Panc1 (cell line): ENCODE results near the gene KLHDC7A. TPM values are rescaled to one million over a fixed set of nuclear protein-coding genes. Genes with fewer than 3 reads are reported as not detected.

Source experiments
- ATAC-seq: fragments of 200-7000 bp; cut with Tn5 transposase; 2 replicates; pipeline ENCODE4 v1.9.1; 2020; ENCODE audit warnings: mild to moderate bottlenecking, moderate library complexity
- BruUV-seq: library from RNA; stranded (reverse); fragments of 400-500 nt; replicated peaks from 2 replicates; lab custom pipeline; 2021; lab: Mats Ljungman, UMichigan
- CTCF ChIA-PET: fragments of 300-600 bp; sonication (Branson Sonifier 250); formaldehyde crosslinking; loops from one replicate; lab custom pipeline; 2022; ENCODE audit warnings: antibody characterized with exemption; lab: Charles Lee
- POLR2A ChIA-PET: fragments of 300-600 bp; sonication (Branson Sonifier 250); formaldehyde crosslinking; loops from one replicate; lab custom pipeline; 2022; ENCODE audit warnings: antibody characterized with exemption; lab: Charles Lee
- DNase-seq: peaks from one replicate; pipeline ENCODE4 v3.0.0-alpha.2; 2010; ENCODE audit warnings: low read depth, low spot score
- H3K27ac ChIP-seq: 2 replicates; pipeline ENCODE4 v1.5.1; 2011; ENCODE audit warnings: mild to moderate bottlenecking, low read length, inconsistent platforms
- H3K27me3 ChIP-seq: fragments of 200-500 bp; sonication (Bioruptor generic); 2 replicates; pipeline ENCODE4 v1.6.0; 2014; ENCODE audit warnings: low read length, inconsistent platforms; ENCODE audit not compliant: control insufficient read depth, insufficient read depth
- H3K36me3 ChIP-seq: fragments of 200-500 bp; sonication (Bioruptor generic); 2 replicates; pipeline ENCODE4 v1.5.1; 2014; ENCODE audit warnings: inconsistent platforms, mild to moderate bottlenecking, low read length, moderate library complexity; ENCODE audit not compliant: control insufficient read depth, insufficient read depth
- H3K4me1 ChIP-seq: 2 replicates; pipeline ENCODE4 v1.5.1; 2011; ENCODE audit warnings: inconsistent platforms, mild to moderate bottlenecking, low read length, moderate library complexity; ENCODE audit not compliant: control insufficient read depth, insufficient read depth
- H3K4me3 ChIP-seq, 2 experiments: 2 replicates each; pipeline ENCODE4 v1.5.1; 2011 to 2012; ENCODE audit warnings: low read depth in 2 of 2, low read length in 2 of 2, mild to moderate bottlenecking in 2 of 2, inconsistent platforms in 1 of 2, moderate library complexity in 1 of 2
- H3K9me3 ChIP-seq: fragments of 200-500 bp; sonication (Bioruptor generic); 2 replicates; pipeline ENCODE4 v1.5.1; 2014; ENCODE audit warnings: low read depth, mild to moderate bottlenecking, inconsistent platforms, low read length, moderate library complexity; ENCODE audit not compliant: control insufficient read depth, insufficient read depth
- POLR2AphosphoS5 ChIP-seq: IDR thresholded peaks from 2 replicates; pipeline ENCODE4 v1.6.1; 2012; ENCODE audit warnings: mild to moderate bottlenecking, low read depth, low read length, moderate library complexity
- SIN3A ChIP-seq: IDR thresholded peaks from 2 replicates; pipeline ENCODE4 v1.6.1; 2012; ENCODE audit warnings: low read depth, mild to moderate bottlenecking, low read length, moderate library complexity, borderline replicate concordance; ENCODE audit not compliant: insufficient read depth
- TCF7L2 ChIP-seq: IDR thresholded peaks from 2 replicates; pipeline ENCODE4 v1.6.1; 2011; ENCODE audit warnings: mild to moderate bottlenecking, low read depth, low read length, inconsistent platforms
- in situ Hi-C: cut with HindIII; loops from 2 replicates; pipeline ENCODE4 v1.10.0; 2016; ENCODE audit warnings: low sequenced_read_pairs, low pct_unique_long_range_greater_than_20kb
- intact Hi-C: fragments of 100-400 bp; cut with micrococcal nuclease; formaldehyde crosslinking; loops from one replicate; pipeline ENCODE4 v1.10.0; 2022; ENCODE audit not compliant: unreplicated experiment
- total RNA-seq: library from RNA; stranded (reverse); gene quantifications from one replicate; pipeline ENCODE4 v1.2.1, GENCODE V29; 2021; ENCODE audit not compliant: unreplicated experiment
- TF ChIP-seq, protein P1 (sequence below), 2 experiments: IDR thresholded peaks; 2 replicates each; pipeline ENCODE4 v1.6.1; 2011 to 2012; ENCODE audit warnings: low read depth in 2 of 2, control low read depth in 1 of 2, low read length in 1 of 2, mild to moderate bottlenecking in 1 of 2, moderate library complexity in 1 of 2; ENCODE audit not compliant: insufficient read depth in 1 of 2
- TF ChIP-seq, protein P2 (sequence below): fragments of 450-650 bp; IDR thresholded peaks from 2 replicates; pipeline ENCODE4 v1.5.1; 2017; ENCODE audit warnings: mild to moderate bottlenecking

Gene KLHDC7A
- total RNA-seq, 1 experiment from 2014 or later, result 0.31 TPM

DNA sequence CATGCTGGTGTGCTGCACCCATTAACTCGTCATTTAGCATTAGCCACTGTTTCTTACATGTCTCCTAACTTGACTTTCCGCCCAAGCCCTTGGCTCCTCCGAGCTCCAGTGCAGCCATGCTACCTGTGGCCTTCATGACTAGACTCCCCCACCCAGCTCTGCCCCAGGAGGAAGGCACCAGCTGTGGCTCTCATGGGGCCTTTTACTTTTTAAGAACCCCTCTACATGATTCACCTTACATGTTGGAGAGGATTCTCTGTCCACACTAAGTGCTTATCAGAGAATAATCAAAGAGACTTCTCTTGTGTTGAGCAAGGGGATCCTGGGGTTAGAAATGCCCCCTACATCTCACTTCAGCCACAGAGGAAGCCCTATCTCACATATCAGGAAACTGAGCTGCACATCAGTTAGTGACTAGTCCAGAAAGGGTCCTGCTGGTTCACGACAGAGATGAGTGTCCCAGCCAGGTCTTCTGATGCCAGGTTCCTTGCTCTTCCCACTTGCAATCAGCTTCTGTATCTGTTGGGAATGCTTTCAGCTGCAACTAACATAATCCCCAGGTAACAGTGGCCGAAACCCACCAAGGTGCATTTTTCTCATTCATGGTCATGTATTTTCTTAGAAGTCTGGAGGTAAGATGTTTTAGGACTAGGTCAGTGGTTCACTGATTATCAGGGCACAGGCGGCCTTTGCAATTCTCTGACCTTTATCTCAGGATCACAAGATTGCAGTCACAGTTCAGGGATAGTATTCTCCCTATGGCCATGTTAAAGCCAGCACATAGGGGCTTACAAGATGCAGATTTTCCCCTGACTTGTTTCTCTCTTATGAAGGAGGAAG is 45.9 kb downstream of the KLHDC7A start:
- peaks cover 22% of the 10 kb centered on the region for H3K27me3 ChIP-seq
- DNase-seq, result no peak
- no peak overlapping the region for H3K27ac ChIP-seq
- POLR2A ChIA-PET, result no interaction called here
- TF ChIP-seq, protein P1, sequence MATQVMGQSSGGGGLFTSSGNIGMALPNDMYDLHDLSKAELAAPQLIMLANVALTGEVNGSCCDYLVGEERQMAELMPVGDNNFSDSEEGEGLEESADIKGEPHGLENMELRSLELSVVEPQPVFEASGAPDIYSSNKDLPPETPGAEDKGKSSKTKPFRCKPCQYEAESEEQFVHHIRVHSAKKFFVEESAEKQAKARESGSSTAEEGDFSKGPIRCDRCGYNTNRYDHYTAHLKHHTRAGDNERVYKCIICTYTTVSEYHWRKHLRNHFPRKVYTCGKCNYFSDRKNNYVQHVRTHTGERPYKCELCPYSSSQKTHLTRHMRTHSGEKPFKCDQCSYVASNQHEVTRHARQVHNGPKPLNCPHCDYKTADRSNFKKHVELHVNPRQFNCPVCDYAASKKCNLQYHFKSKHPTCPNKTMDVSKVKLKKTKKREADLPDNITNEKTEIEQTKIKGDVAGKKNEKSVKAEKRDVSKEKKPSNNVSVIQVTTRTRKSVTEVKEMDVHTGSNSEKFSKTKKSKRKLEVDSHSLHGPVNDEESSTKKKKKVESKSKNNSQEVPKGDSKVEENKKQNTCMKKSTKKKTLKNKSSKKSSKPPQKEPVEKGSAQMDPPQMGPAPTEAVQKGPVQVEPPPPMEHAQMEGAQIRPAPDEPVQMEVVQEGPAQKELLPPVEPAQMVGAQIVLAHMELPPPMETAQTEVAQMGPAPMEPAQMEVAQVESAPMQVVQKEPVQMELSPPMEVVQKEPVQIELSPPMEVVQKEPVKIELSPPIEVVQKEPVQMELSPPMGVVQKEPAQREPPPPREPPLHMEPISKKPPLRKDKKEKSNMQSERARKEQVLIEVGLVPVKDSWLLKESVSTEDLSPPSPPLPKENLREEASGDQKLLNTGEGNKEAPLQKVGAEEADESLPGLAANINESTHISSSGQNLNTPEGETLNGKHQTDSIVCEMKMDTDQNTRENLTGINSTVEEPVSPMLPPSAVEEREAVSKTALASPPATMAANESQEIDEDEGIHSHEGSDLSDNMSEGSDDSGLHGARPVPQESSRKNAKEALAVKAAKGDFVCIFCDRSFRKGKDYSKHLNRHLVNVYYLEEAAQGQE (IDR thresholded peaks at IDR 0.05; ENCODE audit: insufficient read depth in 1 of 2, low read depth in 2 of 2, low read length in 1 of 2), result no peak
- intact Hi-C loops (no loop called here), in situ Hi-C loops (no loop called here)
- H3K4me1 ChIP-seq, result no peaks in the 10 kb centered on the region
- CTCF ChIA-PET, result no interaction called here
- BruUV-seq, result no TSS peak
- ATAC-seq, result no peak
- H3K36me3 ChIP-seq, result no peaks in the 10 kb centered on the region
- no peak overlapping the region for H3K4me3 ChIP-seq
- no peaks in the 10 kb centered on the region for H3K9me3 ChIP-seq

DNA sequence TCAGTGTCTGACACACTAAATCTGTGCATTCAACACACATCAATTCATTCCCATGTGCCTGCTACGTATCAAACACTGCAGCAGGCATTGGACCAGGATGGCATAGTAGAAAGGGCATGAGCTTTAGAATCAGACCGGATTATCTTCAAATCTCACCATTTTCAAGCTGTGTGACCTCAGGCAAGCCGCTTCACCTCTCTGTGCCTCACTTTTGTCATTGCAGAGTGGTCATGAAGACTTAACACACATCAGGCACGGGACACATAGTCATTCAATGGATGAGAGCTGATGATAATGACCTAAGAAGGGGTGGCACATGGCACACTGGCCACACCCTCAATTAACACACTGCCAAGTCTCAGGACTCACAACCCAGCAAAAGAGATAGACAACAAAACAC is 46.8 kb downstream of the KLHDC7A start:
- no peaks in the 10 kb centered on the region for H3K4me1 ChIP-seq
- intact Hi-C loops (no loop called here), in situ Hi-C loops (no loop called here)
- ChIA-PET POLR2A (no interaction called here), CTCF (no interaction called here)
- TF ChIP-seq, protein P1 (IDR thresholded peaks at IDR 0.05; ENCODE audit: insufficient read depth in 1 of 2, low read depth in 2 of 2, low read length in 1 of 2), result no peak
- TF ChIP-seq, protein P2, sequence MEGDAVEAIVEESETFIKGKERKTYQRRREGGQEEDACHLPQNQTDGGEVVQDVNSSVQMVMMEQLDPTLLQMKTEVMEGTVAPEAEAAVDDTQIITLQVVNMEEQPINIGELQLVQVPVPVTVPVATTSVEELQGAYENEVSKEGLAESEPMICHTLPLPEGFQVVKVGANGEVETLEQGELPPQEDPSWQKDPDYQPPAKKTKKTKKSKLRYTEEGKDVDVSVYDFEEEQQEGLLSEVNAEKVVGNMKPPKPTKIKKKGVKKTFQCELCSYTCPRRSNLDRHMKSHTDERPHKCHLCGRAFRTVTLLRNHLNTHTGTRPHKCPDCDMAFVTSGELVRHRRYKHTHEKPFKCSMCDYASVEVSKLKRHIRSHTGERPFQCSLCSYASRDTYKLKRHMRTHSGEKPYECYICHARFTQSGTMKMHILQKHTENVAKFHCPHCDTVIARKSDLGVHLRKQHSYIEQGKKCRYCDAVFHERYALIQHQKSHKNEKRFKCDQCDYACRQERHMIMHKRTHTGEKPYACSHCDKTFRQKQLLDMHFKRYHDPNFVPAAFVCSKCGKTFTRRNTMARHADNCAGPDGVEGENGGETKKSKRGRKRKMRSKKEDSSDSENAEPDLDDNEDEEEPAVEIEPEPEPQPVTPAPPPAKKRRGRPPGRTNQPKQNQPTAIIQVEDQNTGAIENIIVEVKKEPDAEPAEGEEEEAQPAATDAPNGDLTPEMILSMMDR, result no peak
- TF ChIP-seq TCF7L2 (no peak), POLR2AphosphoS5 (no peak), SIN3A (no peak)
- H3K4me3 ChIP-seq, result no peak overlapping the region
- no TSS peak for BruUV-seq
- DNase-seq (no peak), ATAC-seq (no peak)
- H3K36me3 ChIP-seq, result no peaks in the 10 kb centered on the region
- H3K27me3 ChIP-seq, result peaks cover 23% of the 10 kb centered on the region
- no peak overlapping the region for H3K27ac ChIP-seq
- H3K9me3 ChIP-seq, result no peaks in the 10 kb centered on the region
